ENCODE measurements around the gene PLB1. TPM values are rescaled to one million over a fixed set of nuclear protein-coding genes. Genes with fewer than 3 reads are reported as not detected.

The PLB1 gene
- polyA plus RNA-seq, 2 of the 4 experiments (the other 2 are of a cell fraction): 0.26 to 1.4 TPM

- FAIRE-seq (no peak), DNase-seq (ENCODE audit: low read depth in 1 of 2, low spot score in 1 of 2) (no peak), ATAC-seq (no peak)
- Histone ChIP-seq H3K4me3 (no peak overlapping the region), H3K4me2 (no peak overlapping the region), H3K9me3 (no peaks in the 10 kb centered on the region), H3K27ac (no peak overlapping the region), H3K4me1 (peaks cover 6% of the 10 kb centered on the region)
- CTCF ChIA-PET: interaction anchor here (1.1 kb wide), 1 partner anchor 29 kb away, joined by 3 read pairs; no protein-coding TSS in a partner anchor
- TF ChIP-seq SMC3 (IDR thresholded peaks at IDR 0.05) (no peak), HOXA7 (CRISPR knock-in tag; IDR thresholded peaks at IDR 0.05) (no peak), CHD4 (IDR thresholded peaks at IDR 0.05; ENCODE audit: borderline replicate concordance) (no peak), KDM1A (IDR thresholded peaks at IDR 0.05; ENCODE audit: low read depth) (no peak), EHF (CRISPR knock-in tag; IDR thresholded peaks at IDR 0.05) (no peak), HOXB13 (CRISPR knock-in tag; IDR thresholded peaks at IDR 0.05; ENCODE audit: low read depth) (no peak), NR3C1 (IDR thresholded peaks at IDR 0.05) (no peak), TFCP2L1 (CRISPR knock-in tag; IDR thresholded peaks at IDR 0.05) (no peak), CBX2 (IDR thresholded peaks at IDR 0.05; ENCODE audit: borderline replicate concordance, low read depth) (no peak), ELK1 (IDR thresholded peaks at IDR 0.05; ENCODE audit: low read depth, low read length) (no peak), HDAC2 (IDR thresholded peaks at IDR 0.05) (no peak)
- POLR2A ChIA-PET: no interaction called here
- 76% methylated on average over 5 of the region's 5 CpGs for WGBS (ENCODE audit: missing lambda C conversion rate)
These were observed 130.5 kb downstream of the PLB1 start for GRCh38 chr2:28626376-28626775.

DNA sequence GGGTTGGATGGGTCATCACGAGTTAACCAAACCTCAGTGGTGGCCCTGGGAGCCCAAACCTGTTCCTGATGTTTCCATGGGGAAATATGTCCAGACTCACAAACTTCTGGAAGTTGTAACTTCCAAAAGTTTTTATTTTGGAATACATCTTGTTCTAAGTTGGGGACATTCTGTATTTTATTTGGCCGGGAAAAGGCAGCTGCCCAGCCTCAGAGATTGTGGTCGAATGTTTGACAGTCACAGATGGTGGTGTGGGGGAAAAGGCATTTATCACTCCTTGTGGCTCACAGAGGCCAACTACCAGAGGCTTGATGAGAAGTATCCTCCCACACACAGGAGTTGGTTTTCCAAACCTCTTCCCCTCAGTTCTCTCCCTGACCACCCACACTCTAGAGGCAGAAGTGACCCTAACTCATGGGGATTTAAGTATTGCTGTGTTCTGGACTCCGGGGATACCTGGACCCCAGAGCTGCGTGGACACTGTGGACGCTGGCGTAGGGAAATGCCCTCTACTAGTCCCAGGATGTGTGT lies 131.1 kb downstream of the PLB1 start:
- no peak overlapping the region for H3K27ac ChIP-seq
- H3K9me3 ChIP-seq: no peaks in the 10 kb centered on the region
- H3K4me2 ChIP-seq: no peak overlapping the region
- POLR2A ChIA-PET: no interaction called here
- TF ChIP-seq, protein P1, sequence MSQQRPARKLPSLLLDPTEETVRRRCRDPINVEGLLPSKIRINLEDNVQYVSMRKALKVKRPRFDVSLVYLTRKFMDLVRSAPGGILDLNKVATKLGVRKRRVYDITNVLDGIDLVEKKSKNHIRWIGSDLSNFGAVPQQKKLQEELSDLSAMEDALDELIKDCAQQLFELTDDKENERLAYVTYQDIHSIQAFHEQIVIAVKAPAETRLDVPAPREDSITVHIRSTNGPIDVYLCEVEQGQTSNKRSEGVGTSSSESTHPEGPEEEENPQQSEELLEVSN (IDR thresholded peaks at IDR 0.05; ENCODE audit: borderline replicate concordance, low read depth): no peak
- TF ChIP-seq KDM5A (IDR thresholded peaks at IDR 0.05): no peak
- TF ChIP-seq HDAC2 (IDR thresholded peaks at IDR 0.05): no peak
- no peak for TF ChIP-seq FOXS1 (CRISPR knock-in tag; IDR thresholded peaks at IDR 0.05)
- TF ChIP-seq ZNF302 (CRISPR knock-in tag; IDR thresholded peaks at IDR 0.05): no peak
- no peak for TF ChIP-seq HOXB5 (CRISPR knock-in tag; IDR thresholded peaks at IDR 0.05)
- TF ChIP-seq, protein P2, sequence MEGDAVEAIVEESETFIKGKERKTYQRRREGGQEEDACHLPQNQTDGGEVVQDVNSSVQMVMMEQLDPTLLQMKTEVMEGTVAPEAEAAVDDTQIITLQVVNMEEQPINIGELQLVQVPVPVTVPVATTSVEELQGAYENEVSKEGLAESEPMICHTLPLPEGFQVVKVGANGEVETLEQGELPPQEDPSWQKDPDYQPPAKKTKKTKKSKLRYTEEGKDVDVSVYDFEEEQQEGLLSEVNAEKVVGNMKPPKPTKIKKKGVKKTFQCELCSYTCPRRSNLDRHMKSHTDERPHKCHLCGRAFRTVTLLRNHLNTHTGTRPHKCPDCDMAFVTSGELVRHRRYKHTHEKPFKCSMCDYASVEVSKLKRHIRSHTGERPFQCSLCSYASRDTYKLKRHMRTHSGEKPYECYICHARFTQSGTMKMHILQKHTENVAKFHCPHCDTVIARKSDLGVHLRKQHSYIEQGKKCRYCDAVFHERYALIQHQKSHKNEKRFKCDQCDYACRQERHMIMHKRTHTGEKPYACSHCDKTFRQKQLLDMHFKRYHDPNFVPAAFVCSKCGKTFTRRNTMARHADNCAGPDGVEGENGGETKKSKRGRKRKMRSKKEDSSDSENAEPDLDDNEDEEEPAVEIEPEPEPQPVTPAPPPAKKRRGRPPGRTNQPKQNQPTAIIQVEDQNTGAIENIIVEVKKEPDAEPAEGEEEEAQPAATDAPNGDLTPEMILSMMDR (IDR thresholded peaks at IDR 0.05): no peak
- no peak for TF ChIP-seq FOSB (CRISPR knock-in tag; IDR thresholded peaks at IDR 0.05)
- TF ChIP-seq FOSL2 (IDR thresholded peaks at IDR 0.05): no peak
- no peak for TF ChIP-seq FOSL2 (CRISPR knock-in tag; IDR thresholded peaks at IDR 0.05)
- TF ChIP-seq HEYL (CRISPR knock-in tag; IDR thresholded peaks at IDR 0.05): no peak
- no peak for TF ChIP-seq MAFK (IDR thresholded peaks at IDR 0.05; ENCODE audit: partially characterized antibody)
- no peak for TF ChIP-seq BHLHE40 (IDR thresholded peaks at IDR 0.05; ENCODE audit: low read depth, low read length)
- CTCF ChIA-PET: interaction anchor here (1.1 kb wide), 2 partner anchors 32 to 33 kb away, joined by 3 to 4 read pairs; no protein-coding TSS in a partner anchor
- FAIRE-seq (no peak), ATAC-seq (no peak), DNase-seq (ENCODE audit: low read depth in 1 of 2, low spot score in 1 of 2) (no peak)
- 69% methylated on average over 7 of the region's 7 CpGs for WGBS (ENCODE audit: missing lambda C conversion rate)
- no peak overlapping the region for H3K4me3 ChIP-seq
- no peaks in the 10 kb centered on the region; the same call in 2 of the 3 replicates for H3K4me1 ChIP-seq

Measured in A549 (cell line).